PC-9 (cell line): ENCODE data around the gene QRICH2. TPM values are rescaled to one million over a fixed set of nuclear protein-coding genes. Genes with fewer than 3 reads are reported as not detected.

Experiments used
- BruUV-seq: library from RNA; stranded (reverse); fragments of 400-500 nt; replicated peaks from 2 replicates; lab custom pipeline; 2021; lab: Mats Ljungman, UMichigan
- CTCF ChIA-PET: fragments of 300-600 bp; sonication (Branson Sonifier 250); formaldehyde crosslinking; loops from one replicate; lab custom pipeline; 2022; ENCODE audit warnings: antibody characterized with exemption; lab: Charles Lee
- POLR2A ChIA-PET: fragments of 300-600 bp; sonication (Branson Sonifier 250); formaldehyde crosslinking; loops from one replicate; lab custom pipeline; 2022; ENCODE audit warnings: antibody characterized with exemption; ENCODE audit not compliant: unreplicated experiment; lab: Charles Lee
- DNase-seq, 2 experiments: peaks; one replicate each; pipeline versions ENCODE4 v3.0.0 to v3.0.0-alpha.2; 2015 to 2022; ENCODE audit warnings: mixed read lengths in 1 of 2
- H2AFZ ChIP-seq: fragments of 200-600 bp; sonication (generic); 2 replicates; pipeline ENCODE4 v1.8.1; 2017; ENCODE audit warnings: antibody characterized with exemption
- H3F3A ChIP-seq: fragments of 200-600 bp; sonication (generic); 2 replicates; pipeline ENCODE4 v1.8.1; 2017; ENCODE audit warnings: antibody characterized with exemption, mild to moderate bottlenecking, low read depth; ENCODE audit not compliant: insufficient read depth
- H3K27ac ChIP-seq: fragments of 200-600 bp; sonication (generic); 2 replicates; pipeline ENCODE4 v1.6.1; 2016; ENCODE audit warnings: mixed run types
- H3K27me3 ChIP-seq: fragments of 200-600 bp; sonication (generic); 2 replicates; pipeline ENCODE4 v1.6.1; 2016; ENCODE audit warnings: low read depth, mixed run types; ENCODE audit not compliant: insufficient read depth
- H3K36me3 ChIP-seq: fragments of 200-600 bp; sonication (generic); 2 replicates; pipeline ENCODE4 v1.6.1; 2016; ENCODE audit warnings: low read depth, mixed run types
- H3K4me1 ChIP-seq: fragments of 200-600 bp; sonication (generic); replicated peaks from 2 replicates; pipeline ENCODE4 v1.6.1; 2016; ENCODE audit warnings: mixed run types; ENCODE audit not compliant: insufficient read depth
- H3K4me2 ChIP-seq: fragments of 200-600 bp; sonication (generic); 2 replicates; pipeline ENCODE4 v1.6.1; 2017; ENCODE audit warnings: mixed run types
- H3K4me3 ChIP-seq: fragments of 200-600 bp; sonication (generic); 2 replicates; pipeline ENCODE4 v1.6.1; 2016; ENCODE audit warnings: mixed run types
- H3K79me2 ChIP-seq: fragments of 200-600 bp; sonication (generic); 2 replicates; pipeline ENCODE4 v1.6.1; 2017; ENCODE audit warnings: low read depth, mixed run types
- H3K9me2 ChIP-seq: fragments of 200-600 bp; sonication (generic); 2 replicates; pipeline ENCODE4 v1.8.1; 2017; ENCODE audit warnings: mild to moderate bottlenecking; ENCODE audit not compliant: insufficient read depth
- H3K9me3 ChIP-seq: fragments of 200-600 bp; sonication (generic); 2 replicates; pipeline ENCODE4 v1.8.1; 2016; ENCODE audit warnings: low read depth; ENCODE audit not compliant: insufficient read depth
- H4K20me1 ChIP-seq: fragments of 200-600 bp; sonication (generic); 2 replicates; pipeline ENCODE4 v1.8.1; 2017; ENCODE audit not compliant: insufficient read depth
- EZH2 ChIP-seq: fragments of 200-600 bp; sonication (generic); IDR thresholded peaks from 2 replicates; pipeline ENCODE4 v1.8.0; 2017; ENCODE audit warnings: antibody characterized with exemption, low read depth
- intact Hi-C: fragments of 100-400 bp; cut with micrococcal nuclease; formaldehyde crosslinking; loops from one replicate; pipeline ENCODE4 v1.10.0; 2022; ENCODE audit not compliant: unreplicated experiment
- total RNA-seq: library from RNA; stranded (reverse); gene quantifications from 2 replicates; pipeline ENCODE4 v1.2.3, GENCODE V29; 2021
- TF ChIP-seq, protein P1 (sequence below): fragments of 200-600 bp; sonication (generic); conservative IDR thresholded peaks from 2 replicates; pipeline ENCODE4 v1.6.1; 2017; ENCODE audit warnings: mixed run types, antibody characterized with exemption, mild to moderate bottlenecking, moderate library complexity

Gene QRICH2
- total RNA-seq, 1 experiment from 2014 or later = 3.3 TPM

DNA sequence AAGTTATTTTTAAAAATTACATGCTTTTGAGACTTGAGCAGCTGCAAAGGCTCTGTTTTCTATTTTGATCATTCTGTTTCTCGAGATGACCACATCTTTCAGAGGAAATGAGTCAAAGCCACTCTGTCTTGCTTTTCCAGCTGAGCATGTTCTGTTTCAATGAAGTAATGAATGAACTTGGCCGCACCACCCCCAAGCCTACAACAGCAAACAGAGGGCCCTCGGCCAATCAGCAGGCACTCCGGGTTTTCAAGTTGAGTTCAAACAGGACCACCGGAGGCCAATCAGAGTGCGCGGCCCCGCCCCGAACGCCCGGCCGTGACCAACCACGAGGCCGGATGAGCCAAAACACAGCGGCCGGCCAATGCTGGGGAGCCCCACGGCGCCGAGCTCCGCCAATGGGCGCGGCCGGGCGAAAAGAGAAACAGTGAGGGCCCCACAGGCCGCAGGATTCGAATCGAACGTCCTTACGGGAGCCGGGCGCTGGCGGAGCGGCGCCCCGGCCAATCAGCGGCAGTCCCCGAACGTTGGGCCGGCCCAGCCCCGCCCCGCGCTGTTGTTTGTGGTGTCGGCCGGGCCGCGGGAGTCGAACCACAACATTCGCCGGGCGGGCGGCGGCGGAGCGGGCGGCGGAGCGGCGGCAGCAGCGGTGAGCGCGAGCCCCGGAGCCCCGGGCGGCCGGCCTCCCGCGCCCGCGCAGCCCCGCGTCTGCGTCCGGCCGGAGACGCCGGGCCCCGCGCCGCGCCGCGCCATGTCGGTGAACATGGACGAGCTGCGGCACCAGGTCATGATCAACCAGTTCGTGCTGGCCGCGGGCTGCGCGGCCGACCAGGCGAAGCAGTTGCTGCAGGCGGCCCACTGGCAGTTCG, 43.1 kb downstream of the QRICH2 start, which contains the start of gene UBALD2:
Gene UBALD2, plus strand, starts transcription at position 594 of the 869 bp plus-strand sequence. Its CDS starts 158 bp downstream, at position 752.
- no peaks in the 10 kb centered on the region for H3K27me3 ChIP-seq
- peaks cover 42% of the 10 kb centered on the region for H3K79me2 ChIP-seq
- DNase-seq = peak; percentile 97 to 99
- no peaks in the 10 kb centered on the region for H3K36me3 ChIP-seq
- H3K4me2 ChIP-seq = peak within 1 kb of the TSS; percentile 91
- ChIA-PET POLR2A (interaction anchor here (0.6 to 0.8 kb wide), 6 partner anchors 32 to 325 kb away, joined by 3 to 18 read pairs (median 4); partner anchors contain the start of gene RHBDF2), CTCF (interaction anchor here (0.6 kb wide), 1 partner anchor 15 kb away, joined by 3 read pairs; no protein-coding TSS in a partner anchor)
- peaks cover 5% of the 10 kb centered on the region; the same call in 1 of the 2 replicates for H4K20me1 ChIP-seq
- H3F3A ChIP-seq = peaks cover 31% of the 10 kb centered on the region
- H3K9me2 ChIP-seq = no peaks in the 10 kb centered on the region
- H3K9me3 ChIP-seq = no peaks in the 10 kb centered on the region
- intact Hi-C loops = loop anchor here (1.0 kb wide), 1 partner anchor 214 kb away; no protein-coding TSS in a partner anchor
- H3K27ac ChIP-seq = peak within 1 kb of the TSS; percentile 88
- H2AFZ ChIP-seq = no peak within 1 kb of the TSS
- TF ChIP-seq, protein P1, sequence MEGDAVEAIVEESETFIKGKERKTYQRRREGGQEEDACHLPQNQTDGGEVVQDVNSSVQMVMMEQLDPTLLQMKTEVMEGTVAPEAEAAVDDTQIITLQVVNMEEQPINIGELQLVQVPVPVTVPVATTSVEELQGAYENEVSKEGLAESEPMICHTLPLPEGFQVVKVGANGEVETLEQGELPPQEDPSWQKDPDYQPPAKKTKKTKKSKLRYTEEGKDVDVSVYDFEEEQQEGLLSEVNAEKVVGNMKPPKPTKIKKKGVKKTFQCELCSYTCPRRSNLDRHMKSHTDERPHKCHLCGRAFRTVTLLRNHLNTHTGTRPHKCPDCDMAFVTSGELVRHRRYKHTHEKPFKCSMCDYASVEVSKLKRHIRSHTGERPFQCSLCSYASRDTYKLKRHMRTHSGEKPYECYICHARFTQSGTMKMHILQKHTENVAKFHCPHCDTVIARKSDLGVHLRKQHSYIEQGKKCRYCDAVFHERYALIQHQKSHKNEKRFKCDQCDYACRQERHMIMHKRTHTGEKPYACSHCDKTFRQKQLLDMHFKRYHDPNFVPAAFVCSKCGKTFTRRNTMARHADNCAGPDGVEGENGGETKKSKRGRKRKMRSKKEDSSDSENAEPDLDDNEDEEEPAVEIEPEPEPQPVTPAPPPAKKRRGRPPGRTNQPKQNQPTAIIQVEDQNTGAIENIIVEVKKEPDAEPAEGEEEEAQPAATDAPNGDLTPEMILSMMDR = no peak
- TF ChIP-seq EZH2 = no peak
- peak within 1 kb of the TSS; percentile 77 for H3K4me3 ChIP-seq
- no TSS peak for BruUV-seq
- peaks cover 63% of the 10 kb centered on the region for H3K4me1 ChIP-seq

DNA sequence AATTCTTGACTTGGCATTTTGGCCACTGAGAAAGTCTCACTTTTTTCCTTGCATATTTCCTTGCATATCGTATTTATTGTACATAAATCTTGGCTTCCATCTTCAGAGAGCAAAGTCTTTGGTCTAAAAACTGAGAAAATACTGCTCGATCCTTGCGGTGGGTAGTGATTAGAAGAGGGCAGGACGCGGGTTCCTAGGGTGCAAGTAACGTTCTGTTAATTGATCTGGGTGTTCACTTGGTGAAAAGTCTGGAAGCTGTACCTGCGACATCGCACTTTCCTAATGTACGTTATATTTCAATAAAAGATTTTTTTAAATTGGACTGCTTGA, 43.7 kb downstream of the QRICH2 start:
- H3K4me3 ChIP-seq = peak overlapping the region; percentile 51; the same call in 1 of the 2 replicates
- POLR2A ChIA-PET = interaction anchor here (0.6 to 0.7 kb wide), 3 partner anchors 74 to 325 kb away, joined by 3 to 18 read pairs (median 4); partner anchors contain the start of gene RHBDF2

More for the DNA sequence above, 43.7 kb downstream of the QRICH2 start:
- intact Hi-C loops = loop anchor here (1.0 kb wide), 1 partner anchor 213 kb away; no protein-coding TSS in a partner anchor
- no peaks in the 10 kb centered on the region for H3K36me3 ChIP-seq
- DNase-seq = no peak
- peaks cover 4% of the 10 kb centered on the region; the same call in 1 of the 2 replicates for H4K20me1 ChIP-seq
- peaks cover 38% of the 10 kb centered on the region for H3K79me2 ChIP-seq
- peak overlapping the region; percentile 89 for H3K4me2 ChIP-seq
- CTCF ChIA-PET = interaction anchor here (0.6 kb wide), 3 partner anchors 12 to 132 kb away, joined by 3 to 6 read pairs (median 3); no protein-coding TSS in a partner anchor
- TF ChIP-seq EZH2 = no peak
- TF ChIP-seq, protein P1 = no peak
- no peak overlapping the region for H2AFZ ChIP-seq
- H3K9me3 ChIP-seq = no peaks in the 10 kb centered on the region
- no peaks in the 10 kb centered on the region for H3K27me3 ChIP-seq
- no peaks in the 10 kb centered on the region for H3K9me2 ChIP-seq
- peak overlapping the region; percentile 88 for H3K27ac ChIP-seq
- no TSS peak for BruUV-seq
- peaks cover 69% of the 10 kb centered on the region for H3K4me1 ChIP-seq
- H3F3A ChIP-seq = peaks cover 37% of the 10 kb centered on the region
